ENCODE results near the gene GPR17. TPM values are rescaled to one million over a fixed set of nuclear protein-coding genes. Genes with fewer than 3 reads are reported as not detected.

The GPR17 gene
- polyA plus RNA-seq, 3 donors, result 0.95 to 1.9 (median 1.3) TPM

DNA sequence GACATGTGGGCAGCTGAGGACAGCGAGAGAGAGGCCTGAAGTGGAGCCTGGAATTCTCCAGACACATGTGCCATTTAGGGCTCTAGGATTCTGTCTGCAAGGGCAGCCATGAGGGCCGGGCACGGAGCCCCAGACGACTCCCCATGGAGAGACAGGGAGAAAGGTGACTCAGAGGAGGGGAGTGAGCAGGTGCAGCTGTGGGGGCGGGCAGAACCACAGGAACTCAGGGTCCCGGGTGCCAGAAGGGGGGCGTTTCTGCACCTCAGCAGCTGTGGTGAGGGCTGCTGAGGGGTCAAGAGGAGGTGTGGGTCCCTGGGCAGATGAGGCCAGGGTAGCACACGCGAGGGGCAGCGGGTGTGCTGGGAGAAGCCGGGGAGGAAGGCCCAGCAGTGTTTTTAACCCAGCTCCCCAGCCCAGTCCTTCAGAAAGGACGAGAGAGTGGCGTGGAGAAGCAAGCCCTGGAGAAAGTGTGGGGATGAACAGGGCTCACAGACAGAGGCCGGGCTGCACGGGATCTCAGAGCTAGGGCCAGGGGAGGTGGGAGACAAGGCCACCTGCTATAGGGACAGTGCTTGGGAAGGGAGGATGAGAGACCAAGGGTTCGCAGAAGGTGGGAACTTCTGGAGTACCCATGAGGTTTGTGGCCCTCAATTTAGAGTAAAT is 7.6 kb downstream of the GPR17 start:
- no peak for DNase-seq

- DNase-seq, result no peak
These were observed 8.3 kb downstream of the GPR17 start for GRCh38 chr2:127654084-127654837.

GRCh38 chr2:127654838-127655175 is 8.9 kb downstream of the GPR17 start:
- no peak for DNase-seq

- DNase-seq, result no peak
These were observed 9.5 kb downstream of the GPR17 start for GRCh38 chr2:127655209-127656073.

- no peak for DNase-seq
These were observed 10.7 kb downstream of the GPR17 start for GRCh38 chr2:127656569-127657231.

DNA sequence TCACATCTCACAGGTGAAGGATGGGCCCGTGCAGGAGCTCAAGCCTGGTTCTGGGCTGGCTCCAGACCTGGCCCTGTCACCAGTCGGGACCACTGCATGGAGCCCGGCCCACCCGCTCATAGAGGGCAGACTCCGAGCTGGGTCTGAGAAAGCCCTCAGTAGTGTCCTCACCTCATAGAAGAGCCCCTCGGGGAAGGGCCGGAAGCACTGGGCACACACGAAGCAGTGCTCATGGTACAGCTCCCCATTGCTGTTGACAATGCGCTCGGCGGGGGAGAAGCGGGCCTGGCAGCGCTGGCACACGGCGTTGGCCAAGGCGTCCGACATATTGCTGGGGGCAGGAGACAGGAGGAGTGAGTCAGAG is 11.3 kb downstream of the GPR17 start:
- DNase-seq, result no peak

DNA sequence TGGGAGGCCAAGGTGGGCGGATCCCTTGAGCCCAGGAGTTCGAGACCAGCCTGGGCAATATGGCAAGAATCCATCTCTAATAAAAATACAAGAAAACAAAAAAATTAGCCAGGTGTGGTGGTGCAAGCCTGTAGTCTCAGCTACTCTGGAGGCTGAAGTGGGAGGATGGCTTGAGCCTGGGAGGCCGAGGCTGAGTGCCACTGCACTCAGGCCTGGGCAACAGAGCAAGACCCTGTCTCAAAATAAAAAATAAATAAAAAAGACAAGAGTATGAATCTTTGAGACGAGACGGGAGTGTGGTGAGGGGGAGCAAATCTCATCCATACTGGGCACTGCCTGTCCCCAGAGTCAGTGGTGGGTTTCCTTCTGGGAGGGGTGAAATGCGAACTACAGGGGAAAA is 12.2 kb downstream of the GPR17 start:
- DNase-seq, result no peak

- no peak for DNase-seq
These were observed 12.9 kb downstream of the GPR17 start for GRCh38 chr2:127658641-127659407.

DNA sequence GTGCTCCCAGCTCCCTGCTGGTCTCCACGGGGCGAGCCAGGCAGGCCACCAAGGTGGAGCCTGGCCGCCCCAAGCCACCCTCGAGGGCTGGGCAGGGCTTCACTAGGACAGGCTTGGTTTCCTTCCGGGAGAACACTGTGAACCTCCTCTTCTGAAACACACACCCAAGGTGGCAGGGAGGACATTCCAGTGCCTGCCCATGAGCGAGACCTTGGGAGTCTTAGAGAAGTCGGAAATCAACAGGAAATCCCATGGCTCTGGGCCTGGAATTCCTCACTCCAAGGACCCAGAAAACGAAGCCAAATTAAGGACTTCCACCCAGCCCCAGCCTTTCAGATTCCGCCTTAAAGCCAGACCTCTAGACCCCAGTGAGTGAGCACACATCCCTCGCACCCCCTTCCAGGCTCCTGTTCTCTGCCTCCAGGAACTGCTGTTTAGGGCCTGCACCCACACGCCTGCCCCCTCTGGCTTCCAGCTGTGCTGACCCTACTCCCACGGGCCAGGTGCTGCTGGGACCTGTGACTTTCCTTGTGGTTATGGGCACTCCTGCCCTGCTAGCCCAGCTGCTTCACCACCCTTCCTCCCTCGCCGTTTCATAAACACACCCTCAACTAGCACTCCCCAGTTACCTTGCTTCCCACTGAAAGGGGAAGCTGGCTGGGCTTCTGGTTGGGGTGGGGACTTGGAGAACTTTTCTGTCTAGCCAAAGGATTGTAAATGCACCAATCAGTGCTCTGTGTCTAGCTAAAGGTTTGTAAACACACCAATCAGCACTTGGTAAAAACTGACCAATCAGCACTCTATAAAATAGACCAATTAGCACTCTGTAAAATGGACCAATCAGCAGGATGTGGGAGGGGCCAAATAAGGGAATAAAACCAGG is 13.7 kb downstream of the GPR17 start:
- no peak for DNase-seq

- no peak for DNase-seq
These were observed 14.3 kb downstream of the GPR17 start for GRCh38 chr2:127660291-127660578.

- DNase-seq, result no peak
These were observed 15.2 kb downstream of the GPR17 start for GRCh38 chr2:127661072-127661649.

GRCh38 chr2:127661949-127662510 is 16.1 kb downstream of the GPR17 start:
- DNase-seq, result no peak

- DNase-seq, result no peak
These were observed 17.1 kb downstream of the GPR17 start for GRCh38 chr2:127662937-127663565.

DNA sequence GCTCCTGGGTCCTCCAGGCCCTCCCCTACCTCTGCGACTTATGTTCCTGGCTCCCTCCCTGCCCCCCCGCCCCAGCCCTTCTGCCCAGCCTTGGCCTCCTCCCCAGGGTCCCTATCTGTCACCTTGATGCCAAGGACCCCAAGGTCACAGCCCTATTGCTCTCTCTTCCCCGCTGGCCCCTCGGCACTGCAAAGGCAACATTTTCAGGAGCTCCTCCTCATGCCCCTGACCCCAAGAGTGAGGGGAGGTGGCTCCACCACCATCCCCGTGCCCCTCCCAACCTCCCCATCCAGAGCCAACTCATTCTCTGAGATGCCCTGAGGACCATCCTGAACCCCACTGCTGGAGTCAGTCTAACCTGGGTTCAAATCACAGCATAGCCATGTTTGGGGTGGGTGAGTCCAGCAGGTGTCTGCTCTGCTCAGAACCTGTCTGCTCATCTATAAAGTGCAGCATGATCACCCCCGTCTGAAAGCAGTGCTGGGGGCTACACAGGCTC is 17.7 kb downstream of the GPR17 start:
- DNase-seq, result no peak

- peak; percentile 69 for DNase-seq
These were observed 18.3 kb downstream of the GPR17 start for GRCh38 chr2:127664065-127664894.

DNA sequence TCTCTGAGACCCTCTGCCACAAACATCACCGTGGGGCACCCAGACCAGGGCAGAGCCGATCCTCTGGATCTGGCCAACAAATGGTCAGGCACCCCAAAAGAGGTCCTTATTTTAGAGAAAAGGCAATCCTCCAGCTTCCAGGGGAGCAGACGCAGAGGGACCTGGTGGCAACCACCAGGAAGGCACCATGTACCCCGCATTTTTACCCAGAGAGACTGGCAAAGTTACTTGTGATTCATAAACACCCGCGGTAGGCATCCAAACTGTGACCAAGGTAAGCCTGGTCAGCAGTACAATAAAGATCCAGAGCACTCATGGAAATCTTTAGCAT is 18.9 kb downstream of the GPR17 start:
- DNase-seq, result no peak

- DNase-seq, result no peak
These were observed 19.4 kb downstream of the GPR17 start for GRCh38 chr2:127665267-127665893.

- DNase-seq, result no peak
These were observed 23.1 kb downstream of the GPR17 start for GRCh38 chr2:127669056-127669455.

Data from renal pelvis (tissue), 4 donors.